Eye (tissue), 1 donor: ENCODE results near the gene ZNF311.
"Not testable (repeated sequence)": the region's sequence is repeated elsewhere in the genome, so short reads cannot be mapped to it uniquely, and the experiment has no call there.

ENCODE experiments used
- DNase-seq: peaks from one replicate; pipeline ENCODE4 v3.0.0-alpha.2; 2015

Gene ZNF311

GRCh38 chr6:28953039-28953584 lies 52.0 kb downstream of the ZNF311 start:
- DNase-seq, result peak; percentile 81

GRCh38 chr6:28949656-28950195 lies 55.4 kb downstream of the ZNF311 start:
- DNase-seq, result not testable (repeated sequence)

- no peak for DNase-seq
Measured at GRCh38 chr6:28948782-28949486, 56.2 kb downstream of the ZNF311 start.

GRCh38 chr6:28947831-28948270 lies 57.3 kb downstream of the ZNF311 start:
- no peak for DNase-seq

- DNase-seq, result no peak
Measured at GRCh38 chr6:28947067-28947765, 57.9 kb downstream of the ZNF311 start.

GRCh38 chr6:28945349-28945748 lies 59.8 kb downstream of the ZNF311 start:
- DNase-seq, result no peak
